ENCODE results near the gene TAC3.
A peak's percentile ranks its signal among the peaks of the same experiment; 100 is the strongest.
"Not testable (repeated sequence)": the region's sequence is repeated elsewhere in the genome, so short reads cannot be mapped to it uniquely, and the experiment has no call there.

The TAC3 gene

DNA sequence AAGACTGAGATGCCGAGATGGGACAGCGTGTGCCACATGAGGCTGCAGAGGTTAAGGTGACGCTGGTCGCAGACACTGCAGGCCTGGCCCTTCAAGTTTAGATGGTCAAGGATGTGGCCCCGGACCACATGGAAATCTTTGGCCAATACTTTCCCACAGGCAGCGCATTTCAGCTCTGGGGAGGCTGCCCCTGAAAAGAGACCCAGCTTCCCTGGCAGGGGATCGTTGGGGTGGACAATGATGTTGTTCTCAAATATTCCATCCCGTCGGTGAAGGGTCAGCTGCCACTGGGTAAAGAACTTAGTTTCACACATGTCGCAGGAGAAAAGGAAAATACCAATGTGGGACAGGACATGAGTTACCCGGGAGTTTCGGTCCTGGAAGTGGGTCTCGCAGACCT lies 12.9 kb downstream of the TAC3 start:
- DNase-seq (ENCODE audit: low spot score): no peak

DNA sequence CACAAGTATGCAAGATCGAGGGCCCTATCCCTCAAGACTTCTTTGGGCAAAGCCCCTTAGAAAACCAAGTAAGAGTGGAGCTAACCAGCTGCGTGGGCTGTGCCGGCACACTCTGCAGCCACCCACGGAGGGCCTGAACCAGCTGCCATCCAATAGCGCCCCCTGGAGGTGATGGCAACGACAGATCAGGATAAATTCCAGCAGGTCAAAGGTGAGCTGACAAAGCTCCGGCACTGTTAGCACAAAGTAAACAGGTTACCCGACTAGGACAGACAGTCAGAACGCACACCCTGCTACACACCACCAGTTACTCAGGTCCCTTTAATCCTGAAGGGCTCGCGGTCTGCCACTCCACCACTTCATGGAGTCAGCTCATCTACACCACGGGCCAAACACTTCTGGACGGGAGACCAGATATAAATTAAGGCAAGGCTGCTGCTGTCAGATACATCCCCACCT lies 14.9 kb downstream of the TAC3 start:
- peak; percentile 69 for DNase-seq (ENCODE audit: low spot score)

DNA sequence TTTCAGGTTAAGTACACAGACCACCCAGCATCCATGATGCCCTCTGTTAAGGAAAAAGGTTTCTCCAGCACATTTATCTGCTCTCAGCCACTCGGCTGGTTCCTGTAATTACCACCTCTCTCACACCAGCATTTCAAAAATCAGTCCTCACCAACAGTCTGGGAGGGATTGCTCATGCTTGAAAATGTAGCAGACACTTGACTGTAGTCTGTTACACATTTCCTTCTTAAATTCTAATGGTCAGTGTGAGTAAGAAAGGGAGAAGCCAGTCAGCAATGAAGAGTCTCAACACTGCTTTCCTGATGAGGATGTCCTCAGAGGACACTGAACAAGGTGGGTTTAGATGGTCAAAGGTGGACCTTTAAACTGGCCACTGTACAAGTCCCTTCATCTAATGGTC lies 15.9 kb downstream of the TAC3 start:
- peak; percentile 49 for DNase-seq (ENCODE audit: low spot score)

DNA sequence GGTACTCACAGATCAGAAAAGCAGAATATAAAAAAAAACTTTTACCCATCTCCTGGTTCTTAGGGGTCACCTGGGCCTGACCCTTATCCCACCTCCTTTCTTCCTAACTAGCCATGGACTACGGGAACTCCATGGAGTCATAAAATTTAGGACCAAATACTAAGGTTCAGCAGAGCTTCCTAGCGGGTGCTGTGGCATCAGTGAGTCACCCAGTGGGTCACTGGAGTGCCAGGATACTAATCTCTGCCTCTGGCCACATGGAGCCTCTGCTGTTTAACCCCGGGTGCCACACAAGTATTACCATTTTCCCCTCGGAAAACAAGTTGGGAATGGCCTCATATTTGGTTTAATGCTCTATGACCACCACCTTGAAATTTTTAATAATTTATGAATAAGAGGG lies 16.9 kb downstream of the TAC3 start:
- peak; percentile 30 for DNase-seq (ENCODE audit: low spot score)

DNA sequence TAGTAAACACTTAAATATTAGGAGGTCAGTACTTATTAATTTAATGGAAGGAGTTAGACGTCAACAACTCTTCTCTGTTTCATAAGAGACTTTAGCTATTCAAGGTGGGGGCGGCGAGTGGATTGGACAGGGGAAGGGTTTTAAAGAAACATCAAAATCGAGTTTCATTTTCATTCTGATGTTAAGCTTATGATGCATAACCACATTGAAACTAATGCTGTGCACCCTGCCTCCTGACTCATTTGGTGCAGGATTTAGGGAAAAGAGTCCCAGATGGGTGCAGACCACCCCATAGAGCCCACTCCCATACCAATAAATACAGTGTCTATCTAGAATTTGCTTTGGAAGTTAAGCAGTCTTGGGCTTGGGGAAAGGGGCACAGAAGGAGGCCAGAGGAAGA lies 17.3 kb downstream of the TAC3 start:
- DNase-seq (ENCODE audit: low spot score): no peak

DNA sequence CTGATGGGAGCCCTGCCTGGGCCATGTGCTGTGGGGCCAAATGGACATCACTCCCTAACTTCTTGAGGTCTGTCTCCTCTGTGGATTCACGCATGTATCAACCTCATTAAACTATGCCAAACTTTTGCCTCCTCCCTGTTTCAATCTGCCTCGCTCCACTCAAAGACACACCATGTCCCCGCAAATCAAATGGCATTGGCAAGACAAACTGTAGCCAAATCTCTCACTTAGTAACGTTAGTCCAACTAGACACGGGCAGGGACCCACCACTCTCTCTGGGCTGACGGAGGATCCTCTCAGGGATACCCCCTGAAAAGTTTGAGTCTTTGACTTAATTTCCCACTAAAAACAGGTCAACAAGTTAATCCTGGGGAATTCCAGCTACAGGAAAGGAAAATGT lies 18.0 kb downstream of the TAC3 start:
- DNase-seq (ENCODE audit: low spot score): no peak

DNA sequence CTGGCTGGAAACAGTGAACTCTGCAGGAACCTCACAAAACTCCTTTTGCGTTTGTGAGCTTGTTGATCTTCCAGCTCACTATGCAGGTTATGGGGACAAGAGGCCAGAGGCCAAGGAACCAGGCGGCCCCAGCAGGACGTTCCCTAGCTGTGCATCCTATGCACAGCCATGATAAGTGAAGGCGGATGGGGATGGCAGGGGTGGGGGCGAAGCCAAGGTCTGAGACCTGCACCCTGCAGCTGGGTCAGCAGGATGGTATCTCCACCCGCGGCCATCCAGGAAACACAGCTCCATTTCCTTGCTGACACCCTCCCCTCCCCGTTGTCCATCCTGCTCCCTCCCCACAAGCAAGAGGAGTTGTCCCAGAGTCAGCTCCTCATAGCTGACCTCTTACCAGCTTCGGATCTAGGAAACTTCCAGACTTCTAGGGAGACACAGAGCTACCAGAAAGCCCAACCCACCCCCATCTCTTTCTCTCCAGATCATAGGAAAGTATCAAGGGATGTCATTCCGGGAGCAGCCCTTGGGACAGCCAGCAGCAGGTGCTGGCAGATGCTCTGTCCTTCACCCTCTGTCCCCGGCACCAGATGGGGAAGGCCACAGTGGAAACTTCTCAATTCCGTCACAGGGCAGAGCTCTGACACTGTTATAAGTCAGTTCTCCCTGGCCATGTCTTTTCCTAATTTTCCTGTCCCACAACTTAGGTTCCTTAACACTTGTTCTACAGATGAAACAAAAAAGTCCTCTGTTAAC lies 19.4 kb downstream of the TAC3 start:
- no peak for DNase-seq (ENCODE audit: low spot score)

DNA sequence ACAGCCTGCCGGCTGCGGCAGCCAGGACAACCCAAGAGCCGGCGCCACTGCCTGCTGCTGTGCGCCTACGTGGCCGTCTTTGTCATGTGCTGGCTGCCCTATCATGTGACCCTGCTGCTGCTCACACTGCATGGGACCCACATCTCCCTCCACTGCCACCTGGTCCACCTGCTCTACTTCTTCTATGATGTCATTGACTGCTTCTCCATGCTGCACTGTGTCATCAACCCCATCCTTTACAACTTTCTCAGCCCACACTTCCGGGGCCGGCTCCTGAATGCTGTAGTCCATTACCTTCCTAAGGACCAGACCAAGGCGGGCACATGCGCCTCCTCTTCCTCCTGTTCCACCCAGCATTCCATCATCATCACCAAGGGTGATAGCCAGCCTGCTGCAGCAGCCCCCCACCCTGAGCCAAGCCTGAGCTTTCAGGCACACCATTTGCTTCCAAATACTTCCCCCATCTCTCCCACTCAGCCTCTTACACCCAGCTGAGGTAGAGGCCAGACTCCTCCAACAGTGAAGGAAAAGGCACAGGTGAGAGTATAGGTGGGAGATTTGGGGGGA lies 20.3 kb downstream of the TAC3 start:
- DNase-seq (ENCODE audit: low spot score): no peak

DNA sequence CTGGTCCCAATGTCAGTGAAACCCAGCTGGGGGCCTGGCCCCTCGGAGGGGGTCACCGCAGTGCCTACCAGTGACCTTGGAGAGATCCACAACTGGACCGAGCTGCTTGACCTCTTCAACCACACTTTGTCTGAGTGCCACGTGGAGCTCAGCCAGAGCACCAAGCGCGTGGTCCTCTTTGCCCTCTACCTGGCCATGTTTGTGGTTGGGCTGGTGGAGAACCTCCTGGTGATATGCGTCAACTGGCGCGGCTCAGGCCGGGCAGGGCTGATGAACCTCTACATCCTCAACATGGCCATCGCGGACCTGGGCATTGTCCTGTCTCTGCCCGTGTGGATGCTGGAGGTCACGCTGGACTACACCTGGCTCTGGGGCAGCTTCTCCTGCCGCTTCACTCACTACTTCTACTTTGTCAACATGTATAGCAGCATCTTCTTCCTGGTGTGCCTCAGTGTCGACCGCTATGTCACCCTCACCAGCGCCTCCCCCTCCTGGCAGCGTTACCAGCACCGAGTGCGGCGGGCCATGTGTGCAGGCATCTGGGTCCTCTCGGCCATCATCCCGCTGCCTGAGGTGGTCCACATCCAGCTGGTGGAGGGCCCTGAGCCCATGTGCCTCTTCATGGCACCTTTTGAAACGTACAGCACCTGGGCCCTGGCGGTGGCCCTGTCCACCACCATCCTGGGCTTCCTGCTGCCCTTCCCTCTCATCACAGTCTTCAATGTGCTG lies 21.0 kb downstream of the TAC3 start:
- no peak for DNase-seq (ENCODE audit: low spot score)

DNA sequence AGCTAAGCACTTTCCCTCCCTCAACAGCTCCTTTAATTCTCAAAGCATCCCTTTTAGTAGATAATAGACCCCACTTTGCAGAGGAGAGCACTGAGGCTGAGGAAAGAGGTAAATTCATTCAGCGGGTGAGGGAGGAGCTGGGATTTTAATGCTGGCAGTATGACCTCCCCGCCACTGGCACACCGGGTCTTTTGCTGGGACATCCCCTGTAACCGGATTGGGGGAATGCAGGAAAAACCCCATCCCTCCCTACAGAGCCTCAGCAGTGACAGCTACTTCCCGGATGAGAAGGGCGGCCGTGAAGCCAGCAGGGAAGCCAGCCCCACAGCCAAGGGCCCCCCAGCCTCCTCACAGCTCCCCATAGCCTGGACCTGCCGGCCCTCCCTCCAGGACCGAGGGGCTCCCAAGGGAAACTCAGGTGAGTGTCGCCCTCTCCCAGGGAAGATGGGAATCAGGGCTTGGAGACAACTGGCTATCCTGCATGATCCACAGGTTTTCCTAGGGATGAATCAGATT lies 22.0 kb downstream of the TAC3 start:
- DNase-seq (ENCODE audit: low spot score): no peak

DNA sequence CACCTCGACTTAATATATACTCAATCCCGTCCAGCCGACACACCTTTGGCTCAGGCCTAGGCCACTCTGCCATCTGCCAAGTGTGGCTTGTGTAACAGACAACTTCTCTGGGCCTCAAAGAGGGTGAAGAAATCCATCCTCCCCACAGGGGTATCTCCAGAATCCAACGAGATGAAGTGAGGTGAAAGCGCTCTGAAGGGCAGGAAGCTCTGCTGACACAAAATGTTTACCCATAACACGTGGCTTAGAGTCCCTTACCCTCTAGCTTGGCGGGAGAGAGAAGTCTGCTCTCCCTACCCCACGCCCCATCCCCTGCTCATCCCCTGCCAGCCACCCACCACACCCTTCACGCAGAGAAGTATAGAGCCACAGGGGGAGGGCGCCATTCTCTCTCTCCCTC lies 23.0 kb downstream of the TAC3 start:
- DNase-seq (ENCODE audit: low spot score): no peak

DNA sequence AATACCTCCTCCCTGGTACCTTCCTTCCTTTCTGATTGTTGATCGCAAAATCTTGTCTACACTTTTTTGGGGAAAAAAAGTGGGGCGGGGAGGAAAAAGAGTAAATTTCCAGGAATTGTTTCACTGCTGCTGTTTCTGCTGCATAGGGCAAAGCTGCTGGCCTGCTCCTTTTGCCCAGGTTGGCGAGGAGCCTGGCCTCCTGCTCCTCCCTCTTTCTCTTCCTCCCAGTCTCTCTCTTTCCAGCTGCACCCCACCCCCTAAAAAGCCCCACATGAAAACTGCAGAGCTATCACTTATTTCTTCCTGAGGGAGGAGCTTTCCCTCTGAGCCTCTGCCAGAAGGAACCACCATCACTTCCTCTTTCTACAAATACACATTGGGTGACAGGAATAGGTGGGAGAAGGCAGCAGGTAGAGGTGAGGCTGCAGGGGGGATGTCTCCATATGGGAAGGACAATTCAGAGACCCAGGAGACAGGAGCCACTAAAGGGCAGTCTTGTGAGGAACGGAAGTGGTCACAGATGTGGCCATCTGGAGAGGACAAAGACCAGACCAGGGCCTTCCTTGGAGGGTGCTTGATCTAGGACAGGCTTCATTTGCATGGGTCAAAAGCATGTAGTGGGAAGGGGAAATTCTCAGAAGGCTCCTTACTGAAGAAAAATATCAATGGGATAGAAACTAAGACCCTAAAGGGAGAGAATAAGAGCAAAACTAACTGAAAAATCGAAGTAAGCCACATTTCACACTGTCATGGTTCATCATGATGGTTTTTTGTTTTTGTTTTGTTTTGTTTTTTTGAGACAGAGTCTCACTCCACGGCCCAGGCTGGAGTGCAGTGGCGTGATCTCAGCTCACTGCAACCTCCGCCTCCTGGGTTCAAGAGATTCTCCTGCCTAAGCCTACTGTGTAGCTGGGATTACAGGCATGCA lies 24.7 kb downstream of the TAC3 start:
- no peak for DNase-seq (ENCODE audit: low spot score)

DNA sequence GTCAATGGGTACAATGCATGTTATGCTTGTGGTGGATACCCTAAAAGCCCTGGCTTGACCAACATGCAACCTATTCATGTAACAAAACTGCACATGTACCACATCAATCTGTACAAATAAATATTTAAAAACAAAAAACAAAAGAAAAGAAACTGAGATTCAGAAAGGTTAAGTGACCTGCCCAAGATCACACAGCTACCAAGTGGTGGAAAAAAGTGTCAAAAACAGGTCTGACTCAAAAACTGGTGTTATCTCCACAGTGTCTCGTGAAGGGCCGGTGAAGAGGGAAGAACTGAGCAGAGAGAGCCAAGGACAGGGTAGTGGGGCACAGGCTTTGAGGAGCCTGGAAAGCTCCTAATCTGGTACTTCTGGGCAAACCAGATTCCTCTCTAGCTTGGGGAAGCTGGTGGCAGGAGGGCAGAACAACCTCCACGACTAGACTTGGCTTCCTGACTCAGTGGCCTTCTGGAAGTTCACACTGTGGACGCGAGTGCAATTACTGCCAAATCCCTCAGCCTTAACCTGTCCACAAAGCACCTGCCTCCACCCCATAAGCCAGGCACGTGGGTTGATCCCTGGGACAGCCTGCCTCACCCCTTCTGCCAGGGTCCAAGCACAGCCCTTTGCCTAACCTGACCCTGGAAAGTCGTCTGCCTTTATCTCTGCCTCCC lies 25.5 kb downstream of the TAC3 start:
- no peak for DNase-seq (ENCODE audit: low spot score)

DNA sequence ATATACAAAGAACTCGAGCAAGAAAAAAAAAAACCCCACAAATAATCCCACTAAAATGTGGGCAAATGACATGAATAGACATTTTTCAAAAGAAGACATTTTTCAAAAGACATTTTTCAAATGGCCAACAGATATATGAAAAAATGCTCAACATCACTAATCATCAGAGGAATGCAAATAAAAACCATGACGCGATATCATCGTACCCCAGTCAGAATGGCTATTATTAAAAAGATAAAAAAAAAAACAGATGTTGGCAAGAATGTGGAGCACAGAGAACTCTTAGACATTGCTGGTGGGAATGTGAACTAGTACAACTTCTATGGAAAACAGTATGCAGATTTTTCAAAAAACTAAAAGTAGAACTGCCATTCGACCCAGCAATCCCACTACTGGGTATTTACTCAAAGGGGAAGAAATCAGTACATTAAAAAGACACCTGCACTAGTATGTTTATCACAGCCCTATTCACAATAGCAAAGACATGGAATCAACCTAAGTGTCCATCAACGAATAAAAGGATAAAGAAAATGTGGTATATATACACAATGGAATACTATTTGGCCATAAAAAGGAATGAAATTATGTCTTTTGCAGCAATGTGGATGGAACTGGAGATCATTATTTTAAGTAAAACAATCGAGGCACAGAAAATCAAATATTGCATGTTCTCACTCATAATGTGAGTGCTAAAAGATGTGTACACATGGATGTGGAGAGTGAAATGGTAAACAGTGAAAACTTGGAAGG lies 26.3 kb downstream of the TAC3 start:
- DNase-seq (ENCODE audit: low spot score): no peak

DNA sequence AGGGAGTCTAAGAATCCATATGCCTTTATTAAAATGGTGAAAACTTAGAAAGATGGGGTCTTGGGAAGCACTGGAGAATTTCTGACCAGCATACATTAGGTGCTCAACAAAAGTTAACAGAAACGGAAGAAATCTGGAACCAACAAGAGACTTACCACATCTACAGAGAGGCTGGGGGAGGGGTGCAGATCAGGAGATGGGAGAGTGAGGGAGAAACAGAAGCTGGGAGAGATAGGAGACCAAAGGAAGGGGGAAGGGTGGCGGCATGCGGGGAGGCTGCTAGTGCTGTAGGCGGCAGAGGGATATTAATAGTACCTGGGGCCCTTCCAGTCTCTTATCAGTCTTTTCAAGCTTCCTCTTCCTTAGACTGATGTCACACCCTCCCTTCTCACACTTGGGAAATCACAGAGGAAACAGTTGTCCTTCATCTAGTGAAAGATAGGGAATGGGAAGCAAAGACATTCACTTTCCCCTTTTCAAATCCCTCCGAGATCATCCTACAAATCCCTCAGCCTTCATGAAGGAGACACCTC lies 28.1 kb downstream of the TAC3 start:
- no peak for DNase-seq (ENCODE audit: low spot score)

DNA sequence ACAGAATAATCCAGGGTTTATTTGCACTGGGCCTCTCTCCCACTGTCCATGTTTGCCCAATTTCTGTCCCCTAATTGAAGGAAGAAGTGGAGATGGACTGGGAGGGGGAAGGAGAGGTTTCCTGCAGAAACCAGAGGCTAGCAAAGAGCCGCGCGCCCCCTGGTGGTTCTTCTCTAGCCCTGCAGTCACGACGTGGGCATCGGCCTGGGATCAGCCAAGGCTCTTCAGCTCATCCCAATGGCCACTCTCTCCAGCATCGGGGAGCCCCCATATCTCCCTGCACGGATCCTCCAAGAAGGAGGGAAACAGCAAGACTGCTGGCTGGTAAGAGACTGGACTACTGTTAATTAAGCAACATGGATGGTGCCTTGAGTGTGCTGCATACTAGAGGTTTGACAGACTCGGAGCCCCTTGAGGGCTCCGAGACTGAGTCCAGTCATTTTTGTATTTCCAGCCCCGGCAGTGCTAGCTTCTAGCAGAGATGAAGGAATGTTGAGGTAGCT lies 28.7 kb downstream of the TAC3 start:
- DNase-seq (ENCODE audit: low spot score): peak; percentile 87

DNA sequence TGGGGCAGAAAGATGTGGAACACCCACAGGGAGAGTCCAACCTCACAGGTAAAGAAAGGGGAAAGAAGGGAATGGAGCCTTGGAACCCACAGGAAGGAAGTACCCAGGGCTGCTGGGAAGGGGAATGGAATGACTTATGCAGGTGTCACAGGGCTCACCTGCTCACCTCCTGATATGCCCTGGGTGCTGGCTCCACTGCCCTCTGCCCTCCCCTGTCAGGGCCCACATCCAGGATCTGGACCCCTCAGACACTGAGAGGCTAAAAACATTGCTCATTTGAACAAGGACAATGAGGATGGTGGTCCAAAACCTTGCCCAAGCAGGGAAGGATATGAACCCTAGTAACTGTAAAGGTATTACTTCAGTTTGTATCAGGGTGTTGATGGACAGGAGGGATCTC lies 29.3 kb downstream of the TAC3 start:
- DNase-seq (ENCODE audit: low spot score): no peak

DNA sequence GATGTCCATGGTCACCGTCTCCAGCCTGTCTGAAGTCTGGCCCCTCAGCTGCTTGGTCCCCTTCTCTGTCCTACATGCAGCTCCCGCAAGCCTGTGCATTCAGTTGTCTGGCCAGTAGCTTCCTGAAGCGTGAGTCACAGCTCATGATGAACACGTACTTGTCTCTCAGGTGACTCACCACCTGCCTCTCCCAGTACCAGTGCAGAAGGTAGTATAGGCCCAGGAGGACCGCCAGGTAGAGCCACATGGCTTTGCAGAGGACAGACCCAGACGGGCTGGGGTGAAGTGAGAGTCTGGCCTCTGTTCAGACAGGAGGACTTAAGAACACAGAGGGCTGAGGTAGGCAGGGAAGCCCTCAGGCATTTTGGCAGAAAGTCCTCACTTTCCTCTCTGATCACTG lies 30.6 kb downstream of the TAC3 start:
- not testable (repeated sequence) for DNase-seq (ENCODE audit: low spot score)

DNA sequence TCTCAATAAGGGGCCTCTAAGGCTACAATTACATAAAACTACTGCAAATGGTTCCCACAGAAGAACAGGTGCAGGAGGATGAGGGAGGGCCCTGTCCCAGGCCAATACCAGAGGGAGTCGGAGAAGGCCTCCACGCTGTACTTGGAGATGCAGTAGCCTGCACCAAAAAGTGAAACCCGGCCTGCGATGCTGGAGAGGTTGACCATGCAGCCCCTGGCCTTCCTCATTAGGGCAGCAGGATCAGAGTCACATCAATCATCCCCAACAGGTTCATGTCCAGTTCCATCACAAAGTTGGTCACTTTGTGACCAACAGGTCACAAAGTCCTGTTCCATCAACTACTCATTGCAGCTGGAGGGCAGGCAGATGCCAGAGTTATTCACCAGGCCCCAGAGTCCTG lies 32.9 kb downstream of the TAC3 start:
- DNase-seq (ENCODE audit: low spot score): no peak

DNA sequence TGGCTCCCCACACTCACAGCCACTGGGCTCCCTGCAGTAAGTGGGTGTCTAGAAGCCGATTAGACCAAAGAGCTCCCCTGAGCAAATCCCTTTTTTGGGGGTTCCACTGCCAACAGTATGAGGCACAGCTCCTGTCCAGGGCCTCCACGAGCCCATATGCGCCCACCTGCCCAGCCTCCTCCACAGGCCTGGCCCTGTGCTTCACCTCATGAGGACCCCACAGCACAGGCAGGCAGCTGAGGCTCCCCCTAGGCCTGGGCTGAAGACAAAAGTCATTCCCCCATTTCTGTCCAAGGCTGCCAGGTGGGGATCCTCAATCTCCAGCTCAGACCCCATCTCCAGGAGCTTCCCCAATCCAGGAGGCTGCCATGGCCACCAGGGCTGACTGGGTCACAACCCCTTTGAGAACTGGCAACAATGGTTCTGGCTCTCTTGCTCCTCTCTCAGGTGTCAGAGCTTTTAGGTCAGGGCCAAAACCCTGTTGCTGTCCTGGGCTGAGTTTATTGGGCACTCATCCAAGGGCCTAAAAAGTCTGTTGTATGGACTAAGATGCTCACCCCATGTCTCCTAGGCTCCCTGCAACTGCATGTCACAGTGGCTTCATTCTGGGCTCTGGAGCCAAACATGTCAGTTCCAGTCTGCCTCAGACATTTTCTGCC lies 33.6 kb downstream of the TAC3 start:
- not testable (repeated sequence) for DNase-seq (ENCODE audit: low spot score)
